Measurements from ENCODE around the gene ISL1. TPM values are rescaled to one million over a fixed set of nuclear protein-coding genes. Genes with fewer than 3 reads are reported as not detected.

Gene ISL1
- total and polyA plus RNA-seq, 2 of the 13 experiments (the other 11 are each of a cell fraction or from before 2014, with no cell fraction given) = not detected

DNA sequence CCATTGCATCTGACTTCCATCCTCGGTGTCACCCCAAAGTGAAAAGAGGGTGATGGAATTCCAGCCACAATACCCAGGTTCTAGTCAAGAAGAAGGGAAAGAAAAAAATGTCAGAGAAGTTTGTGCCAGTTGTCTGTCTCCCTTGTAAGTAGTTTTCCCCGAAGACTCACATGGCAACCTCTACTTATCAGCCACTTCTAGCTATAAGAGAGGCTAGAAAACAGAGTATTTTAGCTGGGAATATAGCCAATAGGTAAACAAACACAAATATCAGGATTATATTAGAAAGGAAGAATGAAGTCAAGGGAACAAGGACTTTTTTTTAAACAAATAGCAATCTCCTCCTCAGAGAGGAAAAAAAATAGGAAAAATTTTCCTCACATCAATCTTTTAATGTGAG lies 12.2 kb upstream of the ISL1 start:
- Histone ChIP-seq H3K9ac (ENCODE audit: insufficient read depth, low read depth, low read length) (no peak overlapping the region), H3K9me3 (ENCODE audit: low read length) (no peaks in the 10 kb centered on the region), H3K36me3 (replicated peaks in 1 of 2; ENCODE audit: control insufficient read depth in 1 of 2, insufficient read depth in 2 of 2, low read length in 2 of 2) (no peaks in the 10 kb centered on the region), H3K27ac (ENCODE audit: extremely low read length, insufficient read depth, low read length) (no peak overlapping the region), H2AFZ (ENCODE audit: low read length) (no peak overlapping the region), H3K4me1 (ENCODE audit: insufficient read depth, low read length) (no peaks in the 10 kb centered on the region), H3K4me2 (ENCODE audit: low read depth, low read length) (no peak overlapping the region), H3K79me2 (ENCODE audit: insufficient read depth, low read length) (no peaks in the 10 kb centered on the region), H3K4me3 (replicated peaks in 1 of 3; ENCODE audit: insufficient read depth in 1 of 3, low read depth in 2 of 3, low read length in 3 of 3) (no peak overlapping the region), H4K20me1 (ENCODE audit: insufficient read depth, low read length) (no peaks in the 10 kb centered on the region), H3K27me3 (ENCODE audit: control insufficient read depth in 1 of 2, insufficient read depth in 2 of 2, low read length in 2 of 2) (no peaks in the 10 kb centered on the region)
- no peak for ATAC-seq
- in situ Hi-C loops (cut with HindIII; ENCODE audit: extremely low pct_ligation_motif_present, low pct_unique_long_range_greater_than_20kb) (no loop called here), intact Hi-C loops (cut with micrococcal nuclease; ENCODE audit: unreplicated experiment) (no loop called here)
- no peak for TF ChIP-seq ZNF607 (CRISPR knock-in tag; IDR thresholded peaks at IDR 0.05; ENCODE audit: borderline replicate concordance)
- no peak for TF ChIP-seq ZNF530 (CRISPR knock-in tag; IDR thresholded peaks at IDR 0.05; ENCODE audit: low read depth)
- no peak for TF ChIP-seq ZNF781 (CRISPR knock-in tag; IDR thresholded peaks at IDR 0.05; ENCODE audit: borderline replicate concordance, not compliant biosample characterization)
- TF ChIP-seq MLLT10 (CRISPR knock-in tag; IDR thresholded peaks at IDR 0.05) = no peak
- TF ChIP-seq KAT7 (CRISPR knock-in tag; IDR thresholded peaks at IDR 0.05; ENCODE audit: borderline replicate concordance) = no peak
- TF ChIP-seq, protein P1, sequence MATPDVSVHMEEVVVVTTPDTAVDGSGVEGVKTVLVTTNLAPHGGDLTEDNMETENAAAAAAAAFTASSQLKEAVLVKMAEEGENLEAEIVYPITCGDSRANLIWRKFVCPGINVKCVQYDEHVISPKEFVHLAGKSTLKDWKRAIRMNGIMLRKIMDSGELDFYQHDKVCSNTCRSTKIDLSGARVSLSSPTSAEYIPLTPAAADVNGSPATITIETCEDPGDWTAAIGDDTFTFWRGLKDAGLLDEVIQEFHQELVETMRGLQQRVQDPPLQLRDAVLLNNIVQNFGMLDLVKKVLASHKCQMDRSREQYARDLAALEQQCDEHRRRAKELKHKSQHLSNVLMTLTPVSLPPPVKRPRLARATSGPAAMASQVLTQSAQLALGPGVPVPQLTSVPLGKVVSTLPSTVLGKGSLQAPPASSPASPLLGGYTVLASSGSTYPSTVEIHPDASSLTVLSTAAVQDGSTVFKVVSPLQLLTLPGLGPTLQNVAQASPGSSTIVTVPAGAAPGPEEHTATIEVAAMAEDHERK (CRISPR knock-in tag; IDR thresholded peaks at IDR 0.05; ENCODE audit: low read depth) = no peak
- no peak for TF ChIP-seq SATB2 (CRISPR knock-in tag; IDR thresholded peaks at IDR 0.05)
- no peak for TF ChIP-seq CBX1 (IDR thresholded peaks at IDR 0.05; ENCODE audit: low read depth)
- no peak for TF ChIP-seq ZNF556 (CRISPR knock-in tag; IDR thresholded peaks at IDR 0.05; ENCODE audit: borderline replicate concordance)
- no peak for FAIRE-seq
- DNase-seq (ENCODE audit: low spot score) = no peak
- 0% methylated on average over 2 of the region's 2 CpGs for WGBS (ENCODE audit: low lambda C conversion rate)
- POLR2A ChIA-PET = no interaction called here
- no TSS peak for BruUV-seq (replicated peaks)
- CTCF ChIA-PET (ENCODE audit: low intra/inter-chr PET ratio, low total read pairs) = no interaction called here
